Hematopoietic multipotent progenitor cell treated with erythropoietin and hydrocortisone succinate and interleukin-3 and kit ligand, for 8 days (in vitro differentiated cells): ENCODE results near the gene OPHN1.
A peak's percentile ranks its signal among the peaks of the same experiment; 100 is the strongest.

Experiments used
- DNase-seq: peaks from one replicate; pipeline ENCODE4 v3.0.0-alpha.2; 2015

OPHN1 gene

DNA sequence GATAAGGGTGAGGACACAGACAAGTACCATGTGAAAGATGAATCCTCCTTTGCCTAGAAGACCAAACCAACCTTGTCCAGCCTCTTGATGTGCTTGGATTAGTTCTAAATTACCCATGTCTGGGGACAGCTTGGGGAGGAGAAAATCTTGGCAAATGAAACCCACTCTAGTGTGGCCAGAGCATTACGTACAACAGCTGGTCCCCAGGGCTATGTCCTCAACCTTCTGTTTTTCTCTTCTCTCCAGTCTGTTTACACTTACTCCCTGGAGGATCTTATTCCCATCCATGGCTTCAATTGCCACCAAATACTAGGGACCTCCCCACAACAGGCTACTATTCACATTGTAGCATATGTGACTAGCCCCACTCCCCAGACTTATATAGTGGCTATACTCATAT lies 384.5 kb downstream of the OPHN1 start:
- no peak for DNase-seq

DNA sequence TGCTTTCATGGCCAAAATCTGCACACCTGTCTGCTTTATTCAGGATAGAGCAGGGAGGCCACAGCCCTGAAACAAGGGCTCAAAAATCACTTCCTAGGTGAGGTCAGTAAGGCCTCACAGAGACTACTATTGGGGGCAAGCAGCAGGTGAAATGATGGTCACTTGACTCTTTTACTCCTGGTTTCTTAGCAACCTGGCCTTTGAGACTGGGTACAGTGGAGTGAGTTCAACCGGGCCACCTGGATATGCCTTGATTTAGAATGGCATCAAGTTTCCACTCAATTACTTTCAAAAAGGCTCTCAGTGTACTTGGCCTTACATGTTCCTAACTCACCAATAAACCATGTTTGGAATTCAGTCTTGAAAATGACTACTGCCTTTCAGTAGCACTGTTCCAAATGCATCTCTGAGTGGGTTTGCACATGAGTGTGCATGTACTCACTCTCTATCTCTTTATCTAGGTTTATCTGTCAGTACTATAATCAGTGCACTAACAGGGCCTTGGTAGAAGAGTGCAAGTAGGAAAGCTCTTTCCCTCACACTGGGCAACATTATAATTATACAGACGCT lies 388.2 kb downstream of the OPHN1 start:
- DNase-seq: no peak

DNA sequence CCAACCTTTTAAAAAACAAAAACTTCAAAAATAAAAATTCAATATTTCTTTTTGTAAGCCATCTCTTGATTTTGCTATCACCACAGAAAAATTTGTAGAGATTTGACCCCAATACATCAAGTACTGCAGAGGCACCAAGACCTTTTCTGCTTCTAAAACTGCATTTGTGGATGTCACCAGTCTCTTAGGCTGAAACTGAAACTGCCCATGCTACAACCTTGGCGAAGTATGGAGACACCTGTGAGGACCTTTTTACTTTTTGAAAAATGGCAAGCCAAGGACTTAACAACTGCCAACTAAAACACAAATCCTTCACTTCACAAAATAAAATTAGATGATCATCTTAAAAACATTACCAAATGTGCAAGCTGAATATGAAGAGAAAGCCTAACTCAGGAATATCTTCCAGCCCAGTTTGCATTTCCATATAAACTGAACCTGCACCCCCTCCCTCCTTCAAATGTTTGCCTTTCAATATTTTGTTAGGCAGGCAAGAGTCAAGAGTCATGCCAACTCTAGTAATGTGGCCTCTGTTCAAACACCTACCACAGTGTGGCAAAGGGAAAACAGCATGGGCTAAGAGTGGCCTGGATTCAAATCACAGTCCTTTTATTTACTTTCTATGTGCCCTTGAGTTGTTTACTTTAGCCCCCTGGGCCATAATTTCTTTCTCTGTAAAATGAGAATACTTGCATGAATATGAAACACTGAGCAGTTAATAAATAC lies 389.4 kb downstream of the OPHN1 start:
- no peak for DNase-seq

DNA sequence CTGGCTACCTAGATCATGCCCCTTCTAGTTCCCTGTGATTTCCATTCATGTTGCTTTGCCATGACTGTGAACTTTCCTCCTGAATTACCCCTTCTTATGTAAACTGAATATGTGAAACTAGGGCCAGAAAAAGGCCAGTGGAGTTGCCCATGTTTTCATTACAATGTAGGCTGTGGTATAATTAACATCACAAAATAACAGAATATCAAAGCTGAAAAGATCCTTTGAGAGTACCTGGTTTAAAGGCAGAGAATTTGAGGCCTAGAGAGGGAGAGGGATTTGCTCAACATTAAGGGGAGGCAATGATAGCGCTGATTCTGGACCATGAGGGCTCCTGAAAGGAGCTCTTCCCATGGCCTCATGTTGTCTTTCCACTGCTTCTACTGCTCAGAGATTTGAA lies 392.2 kb downstream of the OPHN1 start:
- DNase-seq: no peak

DNA sequence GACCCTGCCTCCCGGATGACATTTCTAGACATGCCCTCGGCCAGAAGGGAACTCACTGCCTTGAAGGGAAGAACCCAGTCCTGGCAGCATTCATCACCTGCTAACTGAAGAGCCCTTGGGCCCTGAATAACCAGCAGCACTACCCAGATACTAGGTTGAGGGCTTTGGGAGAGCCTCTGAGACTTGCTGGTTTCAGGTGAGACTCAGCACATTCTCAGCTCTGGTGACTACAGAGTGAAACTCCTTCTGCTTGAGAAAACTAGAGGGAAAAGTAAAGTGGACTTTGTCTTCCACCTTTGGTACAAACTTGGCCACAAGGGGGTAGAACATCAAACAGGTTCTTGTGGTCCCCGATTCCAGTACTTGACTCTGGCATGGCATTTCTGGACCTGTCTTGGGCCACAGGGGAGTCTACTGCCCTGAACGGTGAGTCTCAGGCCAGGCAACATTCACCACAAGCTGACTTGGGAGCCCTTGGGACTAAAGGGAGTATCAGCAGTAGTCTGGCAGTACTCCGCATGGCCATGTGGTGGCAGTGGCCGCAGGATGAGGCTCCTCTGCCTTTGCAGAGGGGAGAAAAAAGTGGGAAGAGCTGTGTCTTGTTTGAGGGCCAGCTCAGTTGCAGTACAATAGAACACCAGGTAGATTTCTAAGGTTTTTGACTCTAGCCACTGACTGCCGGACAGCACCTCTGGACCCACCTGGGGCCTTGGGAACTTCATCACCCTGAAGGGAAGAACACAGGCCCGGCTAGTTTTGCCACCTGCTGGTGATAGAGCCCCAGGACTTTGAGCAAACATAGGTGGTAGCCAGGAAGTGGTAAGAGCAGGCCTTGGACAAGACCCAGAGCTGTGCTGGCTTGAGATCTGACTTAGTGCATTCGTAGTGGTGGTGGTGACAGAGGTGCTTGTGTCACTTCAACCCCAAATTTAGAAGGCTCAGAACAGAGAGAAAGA lies 414.8 kb downstream of the OPHN1 start:
- DNase-seq: peak; percentile 17

DNA sequence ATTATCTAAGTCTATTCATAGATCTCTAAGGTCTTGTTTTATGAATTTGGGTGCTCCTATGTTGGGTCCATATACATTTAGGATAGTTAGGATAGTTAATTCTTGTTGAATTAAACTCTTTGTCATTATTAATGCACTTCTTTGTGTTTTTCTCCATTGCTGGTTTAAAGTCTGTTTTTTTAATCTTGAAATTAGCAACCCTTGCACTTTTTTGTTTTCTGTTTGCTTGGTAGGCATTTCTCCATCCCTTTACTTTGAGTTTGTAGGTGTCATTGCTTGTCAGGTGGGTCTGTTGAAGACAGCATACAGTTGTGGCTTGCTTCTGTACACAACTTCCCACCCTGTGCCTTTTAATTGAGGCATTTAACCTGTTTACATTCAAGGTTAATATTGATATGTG lies 434.8 kb downstream of the OPHN1 start:
- no peak for DNase-seq
